SK-N-MC (cell line): ENCODE results near the gene PANK2.

ENCODE experiments used
- EZH2 ChIP-seq: fragments of 200-600 bp; sonication (generic); IDR thresholded peaks from one replicate; pipeline ENCODE4 v1.6.1; 2017; ENCODE audit warnings: antibody characterized with exemption
- POLR2AphosphoS5 ChIP-seq: IDR thresholded peaks from 2 replicates; pipeline ENCODE4 v1.6.1; 2012; ENCODE audit warnings: mild to moderate bottlenecking, low read depth, low read length, borderline replicate concordance

GRCh38 chr20:3929713-3930060 is 40.5 kb downstream of the PANK2 start:
- TF ChIP-seq EZH2 (no peak), POLR2AphosphoS5 (no peak)
